Memory B cell (primary cell): Measurements from ENCODE around the gene VDAC1.

Source experiments
- ATAC-seq: fragments of 150-1000 bp; cut with Tn5 transposase; 2 replicates; pipeline ENCODE4 v1.10.0; 2021; ENCODE audit warnings: low read depth, mild to moderate bottlenecking, moderate library complexity
- DNase-seq, 2 donors: peaks; one replicate each; pipeline ENCODE4 v3.0.0; 2022; ENCODE audit warnings: low spot score in 2 of 2
- H3K27ac Mint-ChIP-seq: one replicate; pipeline ENCODE4 v1.8.0; 2022; ENCODE audit warnings: mild to moderate bottlenecking, moderate library complexity, mixed read lengths
- H3K27me3 Mint-ChIP-seq: one replicate; pipeline ENCODE4 v1.8.0; 2022; ENCODE audit warnings: mixed read lengths
- H3K36me3 Mint-ChIP-seq: one replicate; pipeline ENCODE4 v1.8.0; 2022; ENCODE audit warnings: mild to moderate bottlenecking, mixed read lengths
- H3K4me1 Mint-ChIP-seq: one replicate; pipeline ENCODE4 v1.8.0; 2022; ENCODE audit warnings: mixed read lengths
- H3K4me3 Mint-ChIP-seq: one replicate; pipeline ENCODE4 v1.8.0; 2022; ENCODE audit warnings: mild to moderate bottlenecking, moderate library complexity, mixed read lengths
- H3K9me3 Mint-ChIP-seq: one replicate; pipeline ENCODE4 v1.8.0; 2022; ENCODE audit warnings: mixed read lengths

VDAC1 gene

GRCh38 chr5:134004626-134005416 lies at the start of gene VDAC1:
VDAC1 (minus strand) TSS chr5:134004975; CDS start chr5:133993012, 11,963 bp downstream.
- Mint-ChIP-seq H3K36me3 (no peaks in the 10 kb centered on the region), H3K4me3 (peak within 1 kb of the TSS; percentile 86), H3K27ac (peak within 1 kb of the TSS; percentile 89), H3K27me3 (no peaks in the 10 kb centered on the region), H3K9me3 (no peaks in the 10 kb centered on the region), H3K4me1 (peaks cover 25% of the 10 kb centered on the region)
- ATAC-seq (peak; percentile 75), DNase-seq (peak; percentile 73 to 80)

- peaks cover 9% of the 10 kb centered on the region for H3K4me1 Mint-ChIP-seq
- no peaks in the 10 kb centered on the region for H3K36me3 Mint-ChIP-seq
- H3K27me3 Mint-ChIP-seq, result peaks cover 5% of the 10 kb centered on the region
- no peak overlapping the region for H3K4me3 Mint-ChIP-seq
- DNase-seq (no peak), ATAC-seq (no peak)
- H3K9me3 Mint-ChIP-seq, result no peaks in the 10 kb centered on the region
- H3K27ac Mint-ChIP-seq, result no peak overlapping the region
Observed at GRCh38 chr5:134053840-134054338, 49.1 kb upstream of the VDAC1 start.

GRCh38 chr5:134053314-134053839 lies 48.6 kb upstream of the VDAC1 start:
- peaks cover 5% of the 10 kb centered on the region for H3K27me3 Mint-ChIP-seq
- peaks cover 9% of the 10 kb centered on the region for H3K4me1 Mint-ChIP-seq
- no peak overlapping the region for H3K4me3 Mint-ChIP-seq
- DNase-seq (no peak), ATAC-seq (no peak)
- no peaks in the 10 kb centered on the region for H3K9me3 Mint-ChIP-seq
- H3K36me3 Mint-ChIP-seq, result no peaks in the 10 kb centered on the region
- no peak overlapping the region for H3K27ac Mint-ChIP-seq

GRCh38 chr5:134051305-134051704 lies 46.5 kb upstream of the VDAC1 start:
- H3K9me3 Mint-ChIP-seq, result no peaks in the 10 kb centered on the region
- no peak for DNase-seq
- peaks cover 9% of the 10 kb centered on the region for H3K4me1 Mint-ChIP-seq
- H3K27me3 Mint-ChIP-seq, result peaks cover 5% of the 10 kb centered on the region
- H3K4me3 Mint-ChIP-seq, result no peak overlapping the region
- H3K36me3 Mint-ChIP-seq, result no peaks in the 10 kb centered on the region
- no peak overlapping the region for H3K27ac Mint-ChIP-seq
- no peak for ATAC-seq

GRCh38 chr5:134048864-134049263 lies 44.1 kb upstream of the VDAC1 start:
- no peaks in the 10 kb centered on the region for H3K36me3 Mint-ChIP-seq
- DNase-seq, result no peak
- H3K27ac Mint-ChIP-seq, result no peak overlapping the region
- no peak overlapping the region for H3K4me3 Mint-ChIP-seq
- ATAC-seq, result no peak
- H3K9me3 Mint-ChIP-seq, result no peaks in the 10 kb centered on the region
- H3K4me1 Mint-ChIP-seq, result peaks cover 4% of the 10 kb centered on the region
- no peaks in the 10 kb centered on the region for H3K27me3 Mint-ChIP-seq

GRCh38 chr5:134047687-134048056 lies 42.9 kb upstream of the VDAC1 start:
- Mint-ChIP-seq H3K4me1 (no peaks in the 10 kb centered on the region), H3K36me3 (no peaks in the 10 kb centered on the region), H3K27ac (no peak overlapping the region), H3K4me3 (no peak overlapping the region), H3K9me3 (no peaks in the 10 kb centered on the region), H3K27me3 (no peaks in the 10 kb centered on the region)
- ATAC-seq (no peak), DNase-seq (no peak)

GRCh38 chr5:134046801-134047686 lies 42.3 kb upstream of the VDAC1 start:
- DNase-seq, result no peak
- ATAC-seq, result no peak
- no peaks in the 10 kb centered on the region for H3K27me3 Mint-ChIP-seq
- no peaks in the 10 kb centered on the region for H3K4me1 Mint-ChIP-seq
- H3K4me3 Mint-ChIP-seq, result no peak overlapping the region
- no peaks in the 10 kb centered on the region for H3K36me3 Mint-ChIP-seq
- H3K9me3 Mint-ChIP-seq, result no peaks in the 10 kb centered on the region
- H3K27ac Mint-ChIP-seq, result no peak overlapping the region

- Mint-ChIP-seq H3K4me3 (no peak overlapping the region), H3K4me1 (no peaks in the 10 kb centered on the region), H3K36me3 (no peaks in the 10 kb centered on the region), H3K9me3 (no peaks in the 10 kb centered on the region), H3K27ac (no peak overlapping the region), H3K27me3 (no peaks in the 10 kb centered on the region)
- ATAC-seq (no peak), DNase-seq (no peak)
Observed at GRCh38 chr5:134046330-134046729, 41.6 kb upstream of the VDAC1 start.

GRCh38 chr5:134043793-134044792 lies 39.3 kb upstream of the VDAC1 start:
- ATAC-seq (no peak), DNase-seq (no peak)
- H3K4me1 Mint-ChIP-seq, result no peaks in the 10 kb centered on the region
- no peaks in the 10 kb centered on the region for H3K36me3 Mint-ChIP-seq
- no peaks in the 10 kb centered on the region for H3K9me3 Mint-ChIP-seq
- no peak overlapping the region for H3K4me3 Mint-ChIP-seq
- no peaks in the 10 kb centered on the region for H3K27me3 Mint-ChIP-seq
- no peak overlapping the region for H3K27ac Mint-ChIP-seq

- Mint-ChIP-seq H3K27ac (no peak overlapping the region), H3K9me3 (no peaks in the 10 kb centered on the region), H3K4me1 (no peaks in the 10 kb centered on the region), H3K27me3 (no peaks in the 10 kb centered on the region), H3K4me3 (no peak overlapping the region), H3K36me3 (no peaks in the 10 kb centered on the region)
- no peak for ATAC-seq
- no peak for DNase-seq
Observed at GRCh38 chr5:134041570-134042411, 37.0 kb upstream of the VDAC1 start.

- H3K4me3 Mint-ChIP-seq, result no peak overlapping the region
- no peak overlapping the region for H3K27ac Mint-ChIP-seq
- H3K36me3 Mint-ChIP-seq, result no peaks in the 10 kb centered on the region
- ATAC-seq, result no peak
- no peaks in the 10 kb centered on the region for H3K27me3 Mint-ChIP-seq
- no peaks in the 10 kb centered on the region for H3K9me3 Mint-ChIP-seq
- no peak for DNase-seq
- no peaks in the 10 kb centered on the region for H3K4me1 Mint-ChIP-seq
Observed at GRCh38 chr5:134038138-134038537, 33.4 kb upstream of the VDAC1 start.

GRCh38 chr5:134037160-134037559 lies 32.4 kb upstream of the VDAC1 start:
- Mint-ChIP-seq H3K4me1 (peaks cover 3% of the 10 kb centered on the region), H3K36me3 (no peaks in the 10 kb centered on the region), H3K4me3 (no peak overlapping the region), H3K27me3 (no peaks in the 10 kb centered on the region), H3K27ac (no peak overlapping the region), H3K9me3 (no peaks in the 10 kb centered on the region)
- no peak for DNase-seq
- no peak for ATAC-seq

GRCh38 chr5:134034326-134034725 lies 29.6 kb upstream of the VDAC1 start:
- no peak overlapping the region for H3K4me3 Mint-ChIP-seq
- peaks cover 11% of the 10 kb centered on the region for H3K4me1 Mint-ChIP-seq
- no peaks in the 10 kb centered on the region for H3K27me3 Mint-ChIP-seq
- DNase-seq, result no peak
- H3K9me3 Mint-ChIP-seq, result no peaks in the 10 kb centered on the region
- H3K27ac Mint-ChIP-seq, result no peak overlapping the region
- H3K36me3 Mint-ChIP-seq, result no peaks in the 10 kb centered on the region
- ATAC-seq, result no peak
